Measurements from ENCODE around the gene THEMIS.

DNA sequence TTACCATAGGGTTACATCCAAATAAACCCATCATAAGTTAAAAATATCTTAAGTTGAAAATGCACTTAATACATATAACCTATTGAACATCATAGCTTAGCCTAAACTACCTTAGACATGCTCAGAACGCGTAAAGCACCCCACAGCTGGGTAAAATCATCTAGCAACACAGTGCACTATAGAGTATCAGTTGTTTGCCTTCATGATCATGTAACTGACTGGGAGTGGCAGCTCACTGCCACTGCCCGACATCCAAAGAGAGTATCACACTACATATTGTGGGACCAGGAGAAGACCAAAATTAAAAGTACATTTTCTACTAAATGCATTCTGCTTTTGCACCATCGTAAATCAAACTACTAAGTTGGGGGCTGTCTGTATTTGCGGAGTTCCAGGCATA is 31.7 kb downstream of the THEMIS start:
- no peak for TF ChIP-seq CTCF (IDR thresholded peaks at IDR 0.05)
- no peak for TF ChIP-seq POLR2A (IDR thresholded peaks at IDR 0.05)

Data from lower leg skin (tissue), 3 donors.